ENCODE measurements around the gene SLC4A2. TPM values are rescaled to one million over a fixed set of nuclear protein-coding genes. Genes with fewer than 3 reads are reported as not detected.
A peak's percentile ranks its signal among the peaks of the same experiment; 100 is the strongest.

SLC4A2 gene
- total RNA-seq, 1 donor = 61.5 TPM

- H3K36me3 ChIP-seq (ENCODE audit: insufficient read depth, low read length) = peaks cover 22% of the 10 kb centered on the region
- peaks cover 12% of the 10 kb centered on the region for H3K79me2 ChIP-seq (ENCODE audit: insufficient read depth, low read length)
Observed at GRCh38 chr7:151121380-151122170, 62.2 kb downstream of the SLC4A2 start.

GRCh38 chr7:151122276-151122675, 62.9 kb downstream of the SLC4A2 start:
- Histone ChIP-seq H3K4me3 (ENCODE audit: insufficient read depth, low read length) (no peak overlapping the region), H3K4me1 (ENCODE audit: insufficient read depth, low read length) (no peaks in the 10 kb centered on the region), H2AFZ (ENCODE audit: low read length) (no peak overlapping the region), H3K27ac (ENCODE audit: low read depth, low read length) (no peak overlapping the region), H3K4me2 (ENCODE audit: insufficient read depth, low read length) (no peak overlapping the region), H3K36me3 (ENCODE audit: insufficient read depth, low read length) (peaks cover 22% of the 10 kb centered on the region), H3K9me3 (ENCODE audit: low read depth, low read length) (no peaks in the 10 kb centered on the region), H4K20me1 (ENCODE audit: insufficient read depth, low read length) (peaks cover 30% of the 10 kb centered on the region), H3K79me2 (ENCODE audit: insufficient read depth, low read length) (peaks cover 8% of the 10 kb centered on the region), H3K27me3 (ENCODE audit: insufficient read depth, low read length) (no peaks in the 10 kb centered on the region)
- DNase-seq (ENCODE audit: insufficient read length, low spot score, missing footprints) = no peak
- TF ChIP-seq CTCF (IDR thresholded peaks at IDR 0.05; ENCODE audit: extremely low read depth, low read depth, low read length) = no peak

More at GRCh38 chr7:151121380-151122170, 62.2 kb downstream of the SLC4A2 start:
- no peaks in the 10 kb centered on the region for H3K4me1 ChIP-seq (ENCODE audit: insufficient read depth, low read length)
- H3K27ac ChIP-seq (ENCODE audit: low read depth, low read length) = no peak overlapping the region
- H3K4me2 ChIP-seq (ENCODE audit: insufficient read depth, low read length) = no peak overlapping the region
- H3K9me3 ChIP-seq (ENCODE audit: low read depth, low read length) = no peaks in the 10 kb centered on the region
- no peak overlapping the region for H3K4me3 ChIP-seq (ENCODE audit: insufficient read depth, low read length)
- TF ChIP-seq CTCF (IDR thresholded peaks at IDR 0.05; ENCODE audit: extremely low read depth, low read depth, low read length) = no peak
- peaks cover 34% of the 10 kb centered on the region for H4K20me1 ChIP-seq (ENCODE audit: insufficient read depth, low read length)
- no peaks in the 10 kb centered on the region for H3K27me3 ChIP-seq (ENCODE audit: insufficient read depth, low read length)
- peak; percentile 94 for DNase-seq (ENCODE audit: insufficient read length, low spot score, missing footprints)
- H2AFZ ChIP-seq (ENCODE audit: low read length) = no peak overlapping the region

GRCh38 chr7:151122796-151123157, 63.4 kb downstream of the SLC4A2 start:
- Histone ChIP-seq H4K20me1 (ENCODE audit: insufficient read depth, low read length) (peaks cover 30% of the 10 kb centered on the region), H3K79me2 (ENCODE audit: insufficient read depth, low read length) (peaks cover 3% of the 10 kb centered on the region), H3K4me1 (ENCODE audit: insufficient read depth, low read length) (no peaks in the 10 kb centered on the region)

More at GRCh38 chr7:151122796-151123157, 63.4 kb downstream of the SLC4A2 start:
- Histone ChIP-seq H3K9me3 (ENCODE audit: low read depth, low read length) (no peaks in the 10 kb centered on the region), H2AFZ (ENCODE audit: low read length) (no peak overlapping the region), H3K4me3 (ENCODE audit: insufficient read depth, low read length) (no peak overlapping the region), H3K27me3 (ENCODE audit: insufficient read depth, low read length) (no peaks in the 10 kb centered on the region), H3K27ac (ENCODE audit: low read depth, low read length) (no peak overlapping the region), H3K36me3 (ENCODE audit: insufficient read depth, low read length) (peaks cover 18% of the 10 kb centered on the region), H3K4me2 (ENCODE audit: insufficient read depth, low read length) (no peak overlapping the region)
- no peak for TF ChIP-seq CTCF (IDR thresholded peaks at IDR 0.05; ENCODE audit: extremely low read depth, low read depth, low read length)
- DNase-seq (ENCODE audit: insufficient read length, low spot score, missing footprints) = no peak

All from osteoblast (primary cell).